ENCODE results near the gene FIGNL2. TPM values are rescaled to one million over a fixed set of nuclear protein-coding genes. Genes with fewer than 3 reads are reported as not detected.

The FIGNL2 gene
- total RNA-seq, 1 donor from 2014 or later = 39.7 TPM

- no peaks in the 10 kb centered on the region for H3K36me3 Mint-ChIP-seq (ENCODE audit: low read depth)
- TF ChIP-seq, protein P1, sequence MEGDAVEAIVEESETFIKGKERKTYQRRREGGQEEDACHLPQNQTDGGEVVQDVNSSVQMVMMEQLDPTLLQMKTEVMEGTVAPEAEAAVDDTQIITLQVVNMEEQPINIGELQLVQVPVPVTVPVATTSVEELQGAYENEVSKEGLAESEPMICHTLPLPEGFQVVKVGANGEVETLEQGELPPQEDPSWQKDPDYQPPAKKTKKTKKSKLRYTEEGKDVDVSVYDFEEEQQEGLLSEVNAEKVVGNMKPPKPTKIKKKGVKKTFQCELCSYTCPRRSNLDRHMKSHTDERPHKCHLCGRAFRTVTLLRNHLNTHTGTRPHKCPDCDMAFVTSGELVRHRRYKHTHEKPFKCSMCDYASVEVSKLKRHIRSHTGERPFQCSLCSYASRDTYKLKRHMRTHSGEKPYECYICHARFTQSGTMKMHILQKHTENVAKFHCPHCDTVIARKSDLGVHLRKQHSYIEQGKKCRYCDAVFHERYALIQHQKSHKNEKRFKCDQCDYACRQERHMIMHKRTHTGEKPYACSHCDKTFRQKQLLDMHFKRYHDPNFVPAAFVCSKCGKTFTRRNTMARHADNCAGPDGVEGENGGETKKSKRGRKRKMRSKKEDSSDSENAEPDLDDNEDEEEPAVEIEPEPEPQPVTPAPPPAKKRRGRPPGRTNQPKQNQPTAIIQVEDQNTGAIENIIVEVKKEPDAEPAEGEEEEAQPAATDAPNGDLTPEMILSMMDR (conservative IDR thresholded peaks at IDR 0.05) = no peak
- peaks cover 40% of the 10 kb centered on the region for H3K4me1 Mint-ChIP-seq
- peak overlapping the region; percentile 94 for H3K4me3 Mint-ChIP-seq
- DNase-seq (ENCODE audit: low read depth, low spot score) = peak; percentile 59
- no peaks in the 10 kb centered on the region for H3K9me3 Mint-ChIP-seq
- H3K27ac Mint-ChIP-seq (ENCODE audit: unreplicated experiment) = no peak overlapping the region
- H3K27me3 Mint-ChIP-seq (ENCODE audit: low read depth) = no peaks in the 10 kb centered on the region
These were observed 1.4 kb downstream of the FIGNL2 start for GRCh38 chr12:51846911-51847642.

- no peaks in the 10 kb centered on the region for H3K9me3 Mint-ChIP-seq
- no peaks in the 10 kb centered on the region for H3K27me3 Mint-ChIP-seq (ENCODE audit: low read depth)
- no peak overlapping the region for H3K27ac Mint-ChIP-seq (ENCODE audit: unreplicated experiment)
- DNase-seq (ENCODE audit: low read depth, low spot score) = no peak
- peaks cover 41% of the 10 kb centered on the region for H3K4me1 Mint-ChIP-seq
- no peaks in the 10 kb centered on the region for H3K36me3 Mint-ChIP-seq (ENCODE audit: low read depth)
- H3K4me3 Mint-ChIP-seq = peak overlapping the region; percentile 94
- TF ChIP-seq, protein P1 (conservative IDR thresholded peaks at IDR 0.05) = no peak
These were observed 2.2 kb downstream of the FIGNL2 start for GRCh38 chr12:51846271-51846691.

DNA sequence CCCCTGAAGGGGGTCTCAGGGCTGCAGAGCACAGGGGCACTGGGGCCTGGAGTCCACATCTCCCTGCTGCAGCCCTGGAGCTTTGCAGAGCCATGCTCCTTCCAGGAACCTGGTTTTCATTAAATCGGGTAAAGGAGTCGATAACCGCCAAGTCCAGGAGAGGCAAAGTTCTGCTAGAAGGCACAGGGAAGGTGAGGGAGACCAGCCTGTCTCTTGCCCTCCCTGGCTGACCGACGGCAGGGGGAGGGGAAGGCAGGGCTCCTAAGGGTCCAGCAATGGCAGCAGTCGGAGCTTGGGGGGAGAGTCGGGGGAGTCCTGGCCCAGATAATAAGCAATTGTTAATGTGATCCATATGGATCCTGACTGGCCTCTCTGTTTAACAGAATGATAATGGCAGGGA lies 3.0 kb downstream of the FIGNL2 start:
- H3K9me3 Mint-ChIP-seq = no peaks in the 10 kb centered on the region
- no peak overlapping the region for H3K27ac Mint-ChIP-seq (ENCODE audit: unreplicated experiment)
- no peaks in the 10 kb centered on the region for H3K27me3 Mint-ChIP-seq (ENCODE audit: low read depth)
- no peaks in the 10 kb centered on the region for H3K36me3 Mint-ChIP-seq (ENCODE audit: low read depth)
- DNase-seq (ENCODE audit: low read depth, low spot score) = no peak
- H3K4me3 Mint-ChIP-seq = peak overlapping the region; percentile 94
- H3K4me1 Mint-ChIP-seq = peaks cover 35% of the 10 kb centered on the region
- TF ChIP-seq, protein P1 (conservative IDR thresholded peaks at IDR 0.05) = no peak

GRCh38 chr12:51844854-51845253 lies 3.7 kb downstream of the FIGNL2 start:
- DNase-seq (ENCODE audit: low read depth, low spot score) = no peak
- no peaks in the 10 kb centered on the region for H3K36me3 Mint-ChIP-seq (ENCODE audit: low read depth)
- no peaks in the 10 kb centered on the region for H3K27me3 Mint-ChIP-seq (ENCODE audit: low read depth)
- H3K27ac Mint-ChIP-seq (ENCODE audit: unreplicated experiment) = no peak overlapping the region
- TF ChIP-seq, protein P1 (conservative IDR thresholded peaks at IDR 0.05) = no peak
- no peaks in the 10 kb centered on the region for H3K9me3 Mint-ChIP-seq
- peak overlapping the region; percentile 94 for H3K4me3 Mint-ChIP-seq
- peaks cover 39% of the 10 kb centered on the region for H3K4me1 Mint-ChIP-seq

- Mint-ChIP-seq H3K4me1 (peaks cover 62% of the 10 kb centered on the region), H3K27me3 (ENCODE audit: low read depth) (no peaks in the 10 kb centered on the region), H3K36me3 (ENCODE audit: low read depth) (no peaks in the 10 kb centered on the region), H3K27ac (ENCODE audit: unreplicated experiment) (peak overlapping the region; percentile 67), H3K9me3 (no peaks in the 10 kb centered on the region), H3K4me3 (peak overlapping the region; percentile 44)
- no peak for DNase-seq (ENCODE audit: low read depth, low spot score)
- TF ChIP-seq, protein P1 (conservative IDR thresholded peaks at IDR 0.05) = no peak
These were observed 6.8 kb downstream of the FIGNL2 start for GRCh38 chr12:51841727-51842126.

All from neural crest cell (in vitro differentiated cells).